IMR-90 (cell line): ENCODE data around the gene LTC4S. TPM values are rescaled to one million over a fixed set of nuclear protein-coding genes. Genes with fewer than 3 reads are reported as not detected.

Experiments used
- ATAC-seq: fragments of 200-7000 bp; cut with Tn5 transposase; 2 replicates; pipeline ENCODE4 v1.9.1; 2020; ENCODE audit warnings: low read depth, mild to moderate bottlenecking, moderate library complexity
- BruUV-seq: library from RNA; stranded (reverse); fragments of 400-500 nt; replicated peaks from 2 replicates; lab custom pipeline; 2021; lab: Mats Ljungman, UMichigan
- CTCF ChIA-PET: fragments of 300-600 bp; formaldehyde crosslinking; extraction: SDS; loops from one replicate; lab custom pipeline; 2021; ENCODE audit warnings: antibody characterized with exemption; lab: Yijun Ruan, JAX
- POLR2A ChIA-PET: fragments of 300-600 bp; sonication (Branson Sonifier 250); formaldehyde crosslinking; loops from one replicate; lab custom pipeline; 2022; ENCODE audit warnings: antibody characterized with exemption; ENCODE audit not compliant: unreplicated experiment; lab: Charles Lee
- DNase-seq: peaks from one replicate; pipeline ENCODE4 v3.0.0; 2013
- H2AFZ ChIP-seq: replicated peaks from 2 replicates; pipeline ENCODE3; 2013; ENCODE audit warnings: low read length, mild to moderate bottlenecking; ENCODE audit not compliant: poor library complexity
- H2AK5ac ChIP-seq: 2 replicates; pipeline ENCODE4 v1.6.1; 2013; ENCODE audit warnings: low read depth, low read length, inconsistent platforms
- H2AK9ac ChIP-seq: replicated peaks from 2 replicates; pipeline ENCODE3; 2013; ENCODE audit warnings: mild to moderate bottlenecking, low read depth, low read length, moderate library complexity; ENCODE audit not compliant: poor library complexity
- H2BK120ac ChIP-seq: 2 replicates; pipeline ENCODE4 v1.6.1; 2013; ENCODE audit warnings: low read depth, low read length, inconsistent platforms
- H2BK15ac ChIP-seq: 3 replicates; pipeline ENCODE4 v1.6.1; 2013; ENCODE audit warnings: low read depth, low read length, inconsistent platforms
- H2BK20ac ChIP-seq: 2 replicates; pipeline ENCODE4 v1.6.1; 2013; ENCODE audit warnings: low read depth, mild to moderate bottlenecking, inconsistent platforms, low read length, moderate library complexity
- H2BK5ac ChIP-seq: 2 replicates; pipeline ENCODE4 v1.6.1; 2013; ENCODE audit warnings: mild to moderate bottlenecking, low read depth, low read length, inconsistent platforms; ENCODE audit not compliant: poor library complexity, severe bottlenecking
- H3K14ac ChIP-seq: replicated peaks from 2 replicates; pipeline ENCODE4 v1.6.1; 2013; ENCODE audit warnings: low read depth, low read length, inconsistent platforms
- H3K18ac ChIP-seq: 2 replicates; pipeline ENCODE4 v1.6.1; 2013; ENCODE audit warnings: low read depth, low read length, control low read depth
- H3K23ac ChIP-seq: 2 replicates; pipeline ENCODE4 v1.6.1; 2013; ENCODE audit warnings: low read depth, low read length, inconsistent platforms
- H3K27ac ChIP-seq: 2 replicates; pipeline ENCODE4 v1.5.1; 2013; ENCODE audit warnings: mild to moderate bottlenecking, control low read depth, low read length; ENCODE audit not compliant: insufficient read depth
- H3K27me3 ChIP-seq: 2 replicates; pipeline ENCODE4 v1.6.1; 2013; ENCODE audit warnings: low read length; ENCODE audit not compliant: control insufficient read depth, insufficient read depth
- H3K36me3 ChIP-seq: 2 replicates; pipeline ENCODE4 v1.6.1; 2013; ENCODE audit warnings: low read length, mixed read lengths; ENCODE audit not compliant: control insufficient read depth, insufficient read depth
- H3K4ac ChIP-seq: 2 replicates; pipeline ENCODE4 v1.6.1; 2013; ENCODE audit warnings: low read depth, low read length, inconsistent platforms
- H3K4me1 ChIP-seq: 2 replicates; pipeline ENCODE4 v1.6.1; 2013; ENCODE audit warnings: low read length, mixed read lengths; ENCODE audit not compliant: control insufficient read depth, insufficient read depth
- H3K4me2 ChIP-seq: 2 replicates; pipeline ENCODE4 v1.6.1; 2013; ENCODE audit warnings: low read depth, mild to moderate bottlenecking, control low read depth, low read length, moderate library complexity
- H3K4me3 ChIP-seq: 2 replicates; pipeline ENCODE4 v1.5.1; 2013; ENCODE audit warnings: low read depth, mild to moderate bottlenecking, control low read depth, low read length, moderate library complexity; ENCODE audit not compliant: insufficient read depth
- H3K56ac ChIP-seq: 2 replicates; pipeline ENCODE4 v1.6.1; 2013; ENCODE audit warnings: low read length, inconsistent platforms; ENCODE audit not compliant: insufficient read depth; ENCODE audit errors: extremely low read depth
- H3K79me1 ChIP-seq, 2 experiments: 2 replicates each; pipeline ENCODE4 v1.6.1; 2013; ENCODE audit warnings: low read length in 2 of 2, inconsistent platforms in 1 of 2, low read depth in 1 of 2
- H3K9ac ChIP-seq: 2 replicates; pipeline ENCODE4 v1.6.1; 2013; ENCODE audit warnings: low read depth, low read length, control low read depth
- H3K9me1 ChIP-seq: 2 replicates; pipeline ENCODE4 v1.6.1; 2013; ENCODE audit warnings: low read length, inconsistent platforms; ENCODE audit not compliant: insufficient read depth
- H3K9me3 ChIP-seq: 2 replicates; pipeline ENCODE4 v1.6.1; 2013; ENCODE audit warnings: low read length; ENCODE audit not compliant: control insufficient read depth, insufficient read depth
- H4K20me1 ChIP-seq: 2 replicates; pipeline ENCODE4 v1.6.1; 2013; ENCODE audit warnings: low read length, inconsistent platforms; ENCODE audit not compliant: insufficient read depth
- H4K5ac ChIP-seq: 2 replicates; pipeline ENCODE4 v1.6.1; 2013; ENCODE audit warnings: mild to moderate bottlenecking, low read depth, low read length, control low read depth
- H4K8ac ChIP-seq, 2 experiments: 2 replicates each; pipeline ENCODE4 v1.6.1; 2013; ENCODE audit warnings: low read depth in 2 of 2, low read length in 2 of 2, control low read depth in 1 of 2, inconsistent platforms in 1 of 2
- H4K91ac ChIP-seq: 2 replicates; pipeline ENCODE4 v1.6.1; 2013; ENCODE audit warnings: low read depth, low read length, inconsistent platforms; ENCODE audit not compliant: insufficient read depth
- CEBPB ChIP-seq: IDR thresholded peaks from 2 replicates; pipeline ENCODE4 v1.6.1; 2012; ENCODE audit warnings: low read depth, low read length, improper control_type of control experiment
- FOS ChIP-seq: fragments of 150-350 bp; IDR thresholded peaks from 2 replicates; pipeline ENCODE4 v1.6.1; 2016; ENCODE audit warnings: low read depth, low read length
- MAFK ChIP-seq: IDR thresholded peaks from 2 replicates; pipeline ENCODE4 v1.6.1; 2012; ENCODE audit warnings: low read depth, low read length, improper control_type of control experiment
- NFE2L2 ChIP-seq: fragments of 150-350 bp; IDR thresholded peaks from 2 replicates; pipeline ENCODE4 v1.6.1; 2016; ENCODE audit warnings: low read depth, mild to moderate bottlenecking, low read length
- RFX5 ChIP-seq: IDR thresholded peaks from 2 replicates; pipeline ENCODE4 v1.8.0; 2012; ENCODE audit warnings: low read depth, mild to moderate bottlenecking, low read length, moderate library complexity
- WGBS, 2 experiments: methylation state at CpG; one replicate each; pipeline versions ENCODE4 v1.1.5 to v1.1.7; 2013; ENCODE audit warnings: missing lambda C conversion rate in 2 of 2; ENCODE audit not compliant: insufficient read length in 1 of 2; ENCODE audit errors: extremely low coverage in 2 of 2; 5-methylcytosine and 5-hydroxymethylcytosine counted together
- dilution Hi-C: fragments of 300-500 bp; cut with HindIII; formaldehyde crosslinking; loops from one replicate; pipeline ENCODE4 v1.14.3; 2018; ENCODE audit warnings: low sequenced_read_pairs; ENCODE audit not compliant: unreplicated experiment
- in situ Hi-C: fragments of 300-500 bp; cut with MboI; formaldehyde crosslinking; loops from 3 replicates; pipeline ENCODE4 v1.14.3; 2019; ENCODE audit warnings: low sequenced_read_pairs, inconsistent platforms, mixed read lengths
- intact Hi-C: fragments of 100-400 bp; cut with micrococcal nuclease; formaldehyde crosslinking; loops from 2 replicates; pipeline ENCODE4 v1.10.0; 2022
- polyA plus RNA-seq, 3 experiments: library from polyadenylated mRNA; depleted of rRNA; stranded (reverse); fragments of >200 nt; gene quantifications; 2 replicates each; pipeline ENCODE4 v1.2.3, GENCODE V29; 2012; ENCODE audit warnings: low replicate concordance in 1 of 3
- total RNA-seq: library from RNA; depleted of rRNA; stranded (reverse); fragments of >200 nt; gene quantifications from 2 replicates; pipeline ENCODE4 v1.2.3, GENCODE V29; 2012

Gene LTC4S
- total and polyA plus RNA-seq, 2 of the 4 experiments (the other 2 are of a cell fraction): 0.72 TPM; not detected in 1

- DNase-seq: no peak
- Histone ChIP-seq H4K8ac (no peak overlapping the region), H2BK20ac (no peak overlapping the region), H3K79me1 (peaks cover 12 to 35% of the 10 kb centered on the region in 2 experiments), H2BK120ac (no peak overlapping the region), H4K91ac (no peak overlapping the region), H3K9me1 (peaks cover 8% of the 10 kb centered on the region), H3K18ac (no peak overlapping the region), H2AK5ac (no peak overlapping the region), H3K4me3 (no peak overlapping the region), H3K9me3 (no peaks in the 10 kb centered on the region), H2AFZ (no peak overlapping the region), H3K4me1 (no peaks in the 10 kb centered on the region), H2BK5ac (no peak overlapping the region), H3K27me3 (no peaks in the 10 kb centered on the region), H4K5ac (no peak overlapping the region), H3K56ac (no peak overlapping the region), H2BK15ac (no peak overlapping the region), H4K20me1 (peaks cover 48% of the 10 kb centered on the region), H3K27ac (no peak overlapping the region), H3K36me3 (peaks cover 9% of the 10 kb centered on the region), H3K9ac (no peak overlapping the region), H3K4me2 (no peak overlapping the region), H3K23ac (no peak overlapping the region), H2AK9ac (no peak overlapping the region), H3K4ac (no peak overlapping the region), H3K14ac (no peak overlapping the region)
- no TSS peak for BruUV-seq
- intact Hi-C loops: no loop called here
- dilution Hi-C loops: no loop called here
- in situ Hi-C loops: no loop called here
- ChIA-PET CTCF (no interaction called here), POLR2A (no interaction called here)
- no CpG with 5 or more reads among the region's 2 CpGs for WGBS, 2 experiments
- no peak for ATAC-seq
- TF ChIP-seq MAFK (no peak), NFE2L2 (no peak), RFX5 (no peak), CEBPB (no peak), FOS (no peak)
Observed at GRCh38 chr5:179746872-179747271, 46.9 kb upstream of the LTC4S start.
